NCI-H2081 (cell line): ENCODE results near the gene CAMSAP3.

Source experiments
- DNase-seq, 2 experiments: peaks; one replicate each; lab custom pipeline; 2025; lab: John Stamatoyannopoulos, UW

The CAMSAP3 gene

GRCh38 chr19:7648265-7649014 lies 52.8 kb downstream of the CAMSAP3 start:
- DNase-seq, result no peak

GRCh38 chr19:7650148-7650547 lies 54.5 kb downstream of the CAMSAP3 start:
- DNase-seq, result no peak

DNA sequence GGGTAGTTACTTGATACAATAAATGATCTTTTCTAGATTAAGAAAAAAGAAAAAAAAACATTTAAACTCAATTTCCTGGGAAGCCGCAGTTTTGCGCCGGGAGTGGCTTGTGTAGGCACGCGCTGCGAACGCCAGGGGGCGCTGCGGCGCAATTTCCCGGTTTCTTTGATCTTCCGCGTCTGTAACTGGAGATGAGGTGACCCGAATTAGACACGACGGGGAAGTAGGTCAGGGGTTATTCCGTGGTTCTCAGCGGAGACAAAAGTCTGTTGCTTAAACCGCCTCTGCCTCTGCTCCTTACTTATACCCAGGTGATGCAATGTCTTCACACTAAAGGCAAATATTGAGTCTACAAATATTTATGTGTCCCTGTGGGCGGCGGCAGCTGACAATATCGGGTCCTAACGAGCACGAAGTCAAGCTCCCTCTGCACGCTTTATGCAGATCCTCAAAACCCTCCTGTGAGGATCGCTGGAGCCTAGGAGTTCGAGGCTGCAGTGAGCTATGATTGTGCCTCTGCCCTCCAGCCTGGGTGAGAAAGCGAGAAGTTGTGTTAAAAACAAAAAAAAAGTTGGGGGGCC lies 56.5 kb downstream of the CAMSAP3 start:
- DNase-seq, result peak; percentile 56 to 59

- no peak for DNase-seq
These were observed 58.7 kb downstream of the CAMSAP3 start for GRCh38 chr19:7654401-7654800.

- DNase-seq, result no peak
These were observed 59.9 kb downstream of the CAMSAP3 start for GRCh38 chr19:7655581-7655980.

GRCh38 chr19:7657131-7657751 lies 61.6 kb downstream of the CAMSAP3 start:
- DNase-seq, result no peak

DNA sequence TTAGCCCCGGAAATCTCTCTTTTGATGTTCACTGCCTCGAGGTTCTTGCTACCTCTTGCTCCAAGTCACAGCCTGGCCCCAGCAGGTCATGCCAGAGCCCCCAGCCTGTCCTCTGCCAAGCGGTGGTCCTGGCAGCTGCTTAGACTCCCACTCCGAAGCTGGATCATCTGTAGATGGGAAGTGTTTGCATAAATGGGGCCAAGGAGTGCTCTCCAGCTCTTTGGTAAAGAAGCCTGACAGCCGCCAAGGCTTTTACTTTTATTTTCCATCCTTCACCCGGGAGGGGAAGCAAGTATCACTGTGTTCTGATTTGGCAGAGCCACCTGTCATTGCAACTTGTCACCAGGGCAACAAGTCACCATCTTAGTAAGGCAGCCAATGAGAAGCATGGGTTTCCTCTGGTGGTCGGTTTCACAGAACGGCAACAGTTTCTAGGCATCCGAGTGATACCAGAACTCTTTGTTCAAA lies 62.6 kb downstream of the CAMSAP3 start:
- DNase-seq, result no peak

DNA sequence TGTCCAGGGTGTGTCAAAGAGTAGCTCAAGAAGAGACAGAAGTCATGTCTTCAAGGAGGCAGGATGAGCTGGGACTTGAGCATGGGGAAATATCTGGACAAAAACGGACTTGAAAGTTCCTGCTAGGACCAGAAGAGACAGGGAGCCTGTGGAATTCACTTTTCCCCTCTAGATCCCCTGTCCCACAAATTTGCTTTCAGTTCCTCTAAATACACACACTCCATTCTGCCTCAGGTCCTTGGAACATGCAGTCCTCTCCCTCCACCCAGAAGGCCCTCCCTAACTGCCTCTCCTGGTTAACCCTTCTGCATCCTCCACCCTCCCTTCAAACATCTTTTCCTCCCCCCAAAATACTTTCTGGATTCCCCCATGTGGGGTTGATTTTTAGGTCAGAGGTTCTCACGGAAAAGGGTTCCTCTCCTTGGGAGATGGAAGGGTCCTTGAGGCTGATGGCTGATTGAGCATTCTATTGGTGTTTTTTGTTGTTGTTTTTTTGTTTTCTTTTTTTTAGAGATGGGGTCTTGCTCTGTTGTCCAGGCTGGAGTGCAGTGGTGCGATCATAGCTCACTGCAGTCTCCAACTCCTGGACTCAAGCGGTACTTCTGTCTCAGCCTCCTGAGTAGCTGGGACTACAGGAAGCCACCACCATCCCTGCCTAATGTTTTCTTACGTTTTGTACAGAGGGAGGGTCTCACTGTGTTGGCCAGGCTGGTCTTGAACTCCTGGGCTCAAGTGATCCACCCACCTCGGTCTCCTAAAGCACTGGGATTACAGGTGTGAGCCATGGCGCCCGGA lies 66.3 kb downstream of the CAMSAP3 start:
- no peak for DNase-seq

DNA sequence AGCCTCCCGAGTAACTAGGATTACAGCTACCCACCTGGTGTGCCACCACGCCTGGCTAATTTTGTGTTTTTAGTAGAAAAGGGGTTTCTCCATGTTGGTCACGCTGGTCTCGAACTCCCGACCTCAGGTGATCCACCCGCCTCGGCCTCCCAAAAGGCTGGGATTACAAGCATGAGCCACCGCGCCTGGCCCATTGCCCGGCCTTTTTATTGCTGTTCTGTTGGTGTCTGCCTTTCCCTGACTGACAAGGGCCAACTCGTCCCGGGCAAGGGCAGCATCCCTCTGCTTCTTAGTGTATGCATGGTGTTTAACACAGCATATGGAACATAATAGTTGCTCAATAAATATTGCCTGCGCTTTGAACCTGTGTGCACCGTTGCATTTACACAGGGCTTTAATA lies 67.0 kb downstream of the CAMSAP3 start:
- DNase-seq, result no peak

- no peak for DNase-seq
These were observed 68.0 kb downstream of the CAMSAP3 start for GRCh38 chr19:7663706-7664105.

DNA sequence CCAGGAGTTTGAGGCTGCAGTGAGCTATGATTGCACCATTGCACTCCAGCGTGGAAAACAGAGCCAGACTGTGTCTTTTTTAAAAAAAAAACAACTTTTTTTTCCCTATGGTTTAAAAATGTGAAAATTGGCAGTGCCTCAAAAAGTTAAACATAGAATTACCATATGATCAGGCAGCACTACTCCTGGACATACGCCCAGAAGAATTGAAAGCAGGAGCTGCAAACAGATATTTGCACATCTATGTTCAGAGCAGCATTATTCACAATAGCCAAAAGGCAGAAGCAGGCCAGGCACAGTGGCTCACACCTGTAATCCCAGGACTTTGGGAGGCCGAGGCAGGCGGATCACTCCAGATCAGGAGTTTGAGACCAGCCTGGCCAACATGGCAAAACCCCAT lies 69.4 kb downstream of the CAMSAP3 start:
- peak in 1 of 2 experiments; percentile 16 for DNase-seq
